Muscle layer of duodenum (tissue), 2 donors: ENCODE measurements around the gene HOXA9.

Source experiments
- H3K27ac ChIP-seq: one replicate; pipeline ENCODE4 v1.7.0; 2013; ENCODE audit warnings: mild to moderate bottlenecking, low read length
- H3K27me3 ChIP-seq: one replicate; pipeline ENCODE4 v1.7.0; 2013; ENCODE audit warnings: low read depth, mild to moderate bottlenecking, control low read depth, low read length
- H3K36me3 ChIP-seq, 2 donors: one replicate each; pipeline ENCODE4 v1.7.0; 2013; ENCODE audit warnings: low read length in 2 of 2, control low read depth in 1 of 2, mild to moderate bottlenecking in 1 of 2; ENCODE audit not compliant: insufficient read depth in 2 of 2, control insufficient read depth in 1 of 2
- H3K4me1 ChIP-seq, 2 donors: one replicate each; pipeline ENCODE4 v1.7.0; 2013; ENCODE audit warnings: low read length in 2 of 2, mild to moderate bottlenecking in 2 of 2, control low read depth in 1 of 2, moderate library complexity in 1 of 2; ENCODE audit not compliant: insufficient read depth in 2 of 2, control insufficient read depth in 1 of 2
- H3K4me3 ChIP-seq, 2 donors: one replicate each; pipeline ENCODE4 v1.7.0; 2013; ENCODE audit warnings: low read length in 2 of 2, low read depth in 1 of 2, mild to moderate bottlenecking in 1 of 2
- H3K9me3 ChIP-seq, 2 donors: one replicate each; pipeline ENCODE4 v1.7.0; 2013; ENCODE audit warnings: low read length in 2 of 2, control low read depth in 1 of 2, mild to moderate bottlenecking in 1 of 2; ENCODE audit not compliant: control insufficient read depth in 1 of 2
- donor health status: healthy.

HOXA9 gene

DNA sequence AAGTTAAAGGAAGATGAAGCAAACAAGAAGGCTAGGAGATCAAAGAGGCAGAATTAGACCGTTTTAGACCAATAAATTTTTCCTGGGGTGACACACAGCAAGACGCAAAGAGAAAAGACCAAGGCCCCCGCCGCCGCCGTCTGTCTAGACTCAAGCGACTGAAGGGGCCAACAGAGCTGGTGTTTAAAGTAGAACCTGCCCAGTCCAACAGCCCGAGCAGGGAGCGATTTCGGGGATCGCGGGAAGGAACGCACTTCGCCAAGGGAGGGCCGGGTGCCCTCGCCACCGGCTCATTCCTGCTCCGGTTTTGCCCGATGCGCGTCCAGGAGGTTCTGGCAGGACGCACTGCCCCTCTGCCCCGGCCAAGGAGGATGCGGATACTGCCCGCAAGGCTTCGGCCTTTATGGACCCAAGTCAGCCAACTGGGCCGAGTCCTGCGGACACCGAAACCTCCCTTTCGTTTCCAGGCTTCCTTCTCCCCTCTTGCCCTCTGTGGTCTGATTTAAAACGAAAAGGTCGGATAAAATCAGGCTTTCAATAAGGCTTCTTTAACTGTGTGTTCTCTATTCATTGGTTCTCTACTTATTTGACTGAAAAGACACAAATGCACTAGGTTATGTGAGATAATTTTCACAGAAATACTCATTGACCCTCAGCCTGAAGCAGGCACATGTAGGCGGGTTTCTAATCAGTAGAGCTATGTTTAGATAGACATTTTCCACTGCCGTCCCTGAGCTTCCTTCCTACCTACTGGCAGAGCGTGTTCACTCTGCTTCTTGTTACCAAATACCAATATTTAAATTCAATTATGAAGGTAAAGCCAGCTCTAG is 6.7 kb downstream of the HOXA9 start:
- no peaks in the 10 kb centered on the region for H3K36me3 ChIP-seq
- H3K4me1 ChIP-seq: peaks cover 0 to 40% of the 10 kb centered on the region in 2 donors
- H3K9me3 ChIP-seq: no peaks in the 10 kb centered on the region
- no peak overlapping the region for H3K4me3 ChIP-seq
- H3K27ac ChIP-seq: no peak overlapping the region
- peaks cover 80% of the 10 kb centered on the region for H3K27me3 ChIP-seq

DNA sequence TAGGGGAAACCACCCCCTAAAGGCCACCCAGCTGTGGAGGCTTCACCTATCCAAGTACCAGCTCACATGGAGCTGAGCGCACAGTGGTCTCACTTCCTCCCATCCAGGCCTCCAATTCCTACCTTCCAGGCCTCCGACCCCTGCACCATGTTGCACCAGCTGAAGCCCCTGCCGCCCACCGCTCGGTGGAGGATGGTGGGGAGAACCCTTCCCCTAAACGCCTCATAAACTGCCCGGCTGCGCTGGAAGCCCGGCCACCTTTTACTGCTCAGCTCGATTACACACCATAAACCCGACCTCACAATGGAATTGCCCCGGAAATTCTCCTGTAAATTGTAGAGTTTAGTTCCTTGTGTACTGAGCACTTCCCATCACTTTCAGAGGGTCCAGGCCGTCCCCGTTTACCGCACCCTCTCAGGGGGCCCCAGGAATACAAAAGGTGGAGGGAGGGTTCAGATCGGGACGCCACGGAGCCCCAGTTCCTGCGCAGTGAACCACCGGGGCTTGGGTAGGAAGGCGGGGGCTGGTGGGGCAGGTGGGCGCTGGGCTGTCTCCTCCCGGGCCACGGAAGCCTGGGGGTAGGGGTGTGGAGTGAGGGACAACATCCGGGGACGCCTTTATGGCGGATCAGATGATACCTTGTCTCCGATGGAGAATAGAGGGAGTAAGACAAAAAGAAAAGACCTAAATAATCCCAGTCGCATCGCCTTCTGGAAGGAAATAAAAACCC is 7.5 kb downstream of the HOXA9 start:
- Histone ChIP-seq H3K27ac (no peak overlapping the region), H3K9me3 (no peaks in the 10 kb centered on the region), H3K4me1 (peaks cover 0 to 41% of the 10 kb centered on the region in 2 donors), H3K36me3 (no peaks in the 10 kb centered on the region), H3K27me3 (peaks cover 84% of the 10 kb centered on the region), H3K4me3 (no peak overlapping the region)

DNA sequence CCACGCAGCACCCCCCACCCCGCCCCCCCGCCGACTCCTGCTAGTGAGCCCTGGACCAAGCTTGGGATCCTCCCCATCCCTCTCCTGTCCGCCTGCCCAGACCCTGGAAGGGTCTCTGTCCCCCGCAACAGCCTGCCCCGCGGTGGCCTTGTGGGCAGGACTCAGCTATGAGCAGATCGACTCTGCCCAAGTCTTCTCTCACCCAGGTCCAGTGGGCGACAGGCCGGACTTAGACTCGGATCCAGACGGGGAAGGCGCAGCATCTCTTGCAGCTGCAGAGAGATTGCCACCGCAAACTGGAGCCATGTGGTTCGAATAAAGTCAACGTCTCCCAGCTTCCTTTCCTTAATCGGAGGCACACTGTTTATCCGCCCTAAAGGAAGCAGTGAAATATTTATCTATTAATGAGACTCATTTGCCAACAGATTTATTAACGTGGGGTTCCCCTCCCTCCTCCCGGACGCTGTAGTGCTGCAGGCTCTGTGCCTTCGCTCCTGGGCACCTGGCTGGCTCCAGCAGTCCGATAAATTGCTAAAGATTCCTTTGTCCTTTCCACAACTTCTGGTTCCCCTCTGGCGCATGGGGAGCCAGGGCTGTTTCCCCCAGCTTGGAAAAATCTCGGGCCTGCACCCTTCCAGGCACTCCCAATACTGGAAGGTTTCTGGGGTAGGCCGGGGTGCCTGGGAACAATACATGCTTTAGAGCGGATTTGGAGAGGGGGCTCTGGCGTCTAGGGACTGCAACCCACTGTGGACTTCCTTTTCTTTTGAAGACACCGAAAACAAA is 8.2 kb downstream of the HOXA9 start:
- no peaks in the 10 kb centered on the region for H3K9me3 ChIP-seq
- H3K4me3 ChIP-seq: peak overlapping the region in 1 of 2 donors; percentile 61
- peaks cover 88% of the 10 kb centered on the region for H3K27me3 ChIP-seq
- no peaks in the 10 kb centered on the region for H3K36me3 ChIP-seq
- H3K4me1 ChIP-seq: peaks cover 0 to 49% of the 10 kb centered on the region in 2 donors
- H3K27ac ChIP-seq: no peak overlapping the region

DNA sequence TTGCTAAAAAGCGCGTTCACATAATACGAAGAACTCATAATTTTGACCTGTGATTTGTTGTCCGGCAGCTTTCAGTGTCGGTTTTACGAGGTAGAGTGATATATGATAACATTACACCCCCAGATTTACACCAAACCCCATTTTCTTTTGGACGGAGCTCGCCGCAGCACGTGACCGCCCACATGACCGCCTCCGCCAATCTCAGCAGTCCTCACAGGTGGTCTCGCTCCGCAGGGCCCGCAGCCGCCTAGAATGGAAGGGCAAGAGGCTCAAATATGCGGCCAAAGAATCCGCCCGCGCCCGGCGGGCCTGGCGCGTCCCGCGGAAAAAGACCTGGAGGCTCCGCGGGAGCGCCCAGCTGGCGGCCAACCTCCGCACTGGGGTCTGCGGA is 8.8 kb downstream of the HOXA9 start, which contains the start of gene HOXA7:
Gene HOXA7 (minus strand): TSS at position 168 of the 391 bp plus-strand sequence. CDS start 130 bp downstream, at position 38.
- Histone ChIP-seq H3K4me1 (peaks cover 0 to 52% of the 10 kb centered on the region in 2 donors), H3K9me3 (no peaks in the 10 kb centered on the region), H3K4me3 (peak within 1 kb of the TSS in 1 of 2 donors; percentile 61), H3K36me3 (no peaks in the 10 kb centered on the region), H3K27ac (no peak within 1 kb of the TSS), H3K27me3 (peaks cover 89% of the 10 kb centered on the region)

DNA sequence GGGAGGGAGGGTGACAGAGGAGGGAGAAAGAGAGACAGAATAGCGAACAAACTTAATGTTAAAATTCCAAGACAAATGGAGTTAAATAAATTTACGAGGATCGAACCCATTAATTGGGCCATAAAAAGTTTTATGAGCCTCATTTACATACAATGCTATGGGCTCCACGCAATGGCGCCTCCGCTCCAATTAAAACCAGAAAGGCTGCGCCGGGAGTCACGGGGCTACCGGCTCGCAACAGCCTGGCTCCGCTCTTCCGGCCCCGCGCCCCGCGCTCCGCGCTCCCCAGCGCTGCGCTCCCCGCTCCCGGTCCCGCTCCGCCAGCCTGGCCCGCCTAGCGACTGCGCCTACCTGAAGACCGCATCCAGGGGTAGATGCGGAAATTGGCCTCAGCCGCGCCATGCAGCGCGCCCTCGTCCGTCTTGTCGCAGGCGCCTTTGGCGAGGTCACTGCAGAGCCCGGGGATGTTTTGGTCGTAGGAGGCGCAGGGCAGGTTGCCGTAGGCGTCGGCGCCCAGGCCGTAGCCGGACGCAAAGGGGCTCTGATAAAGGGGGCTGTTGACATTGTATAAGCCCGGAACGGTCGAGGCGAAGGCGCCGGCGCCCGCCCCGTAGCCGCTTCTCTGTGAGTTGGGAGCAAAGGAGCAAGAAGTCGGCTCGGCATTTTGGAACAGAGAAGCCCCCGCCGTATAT is 9.4 kb downstream of the HOXA9 start:
- no peaks in the 10 kb centered on the region for H3K9me3 ChIP-seq
- H3K27ac ChIP-seq: no peak overlapping the region
- H3K36me3 ChIP-seq: no peaks in the 10 kb centered on the region
- H3K27me3 ChIP-seq: peaks cover 95% of the 10 kb centered on the region
- H3K4me1 ChIP-seq: peaks cover 0 to 52% of the 10 kb centered on the region in 2 donors
- H3K4me3 ChIP-seq: peak overlapping the region in 1 of 2 donors; percentile 61

DNA sequence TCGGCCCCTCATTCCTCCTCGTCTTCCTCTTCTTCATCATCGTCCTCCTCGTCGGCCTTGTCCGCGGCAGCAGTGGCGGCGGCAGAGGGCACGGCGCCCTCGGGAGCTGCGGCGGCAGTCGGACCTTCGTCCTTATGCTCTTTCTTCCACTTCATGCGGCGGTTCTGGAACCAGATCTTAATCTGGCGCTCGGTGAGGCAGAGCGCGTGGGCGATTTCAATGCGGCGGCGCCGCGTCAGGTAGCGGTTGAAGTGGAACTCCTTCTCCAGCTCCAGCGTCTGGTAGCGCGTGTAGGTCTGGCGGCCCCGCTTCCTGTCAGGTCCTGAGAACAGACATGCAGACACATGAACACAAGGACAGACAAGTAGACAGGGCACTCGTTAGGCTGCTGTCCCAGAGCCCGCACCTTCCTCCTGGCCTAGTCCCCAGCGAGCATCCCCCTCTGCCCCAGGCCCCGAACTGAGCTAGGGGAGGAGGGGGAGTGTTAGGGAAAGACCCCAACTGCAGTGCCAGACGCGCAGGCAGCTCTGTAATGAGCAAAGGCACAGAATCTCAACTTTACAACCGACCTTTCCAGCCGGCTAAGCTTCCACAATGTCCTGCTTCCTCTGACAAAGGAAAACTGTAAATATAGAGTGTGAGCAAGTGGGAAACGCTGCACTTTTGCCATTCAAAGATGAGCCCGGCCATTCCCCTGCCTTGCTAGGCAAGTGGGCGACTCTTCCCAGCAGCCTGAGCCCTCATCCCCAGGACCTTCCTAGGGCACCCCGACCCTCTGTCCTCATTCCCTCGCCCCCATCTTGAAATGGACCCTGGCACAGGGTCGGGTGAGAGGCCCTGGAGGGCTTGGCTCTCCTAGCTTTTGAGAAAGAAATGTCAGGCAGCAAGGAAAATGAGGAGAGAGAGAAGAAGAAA is 10.2 kb downstream of the HOXA9 start:
- H3K36me3 ChIP-seq: no peaks in the 10 kb centered on the region
- H3K27me3 ChIP-seq: peaks cover 94% of the 10 kb centered on the region
- H3K9me3 ChIP-seq: no peaks in the 10 kb centered on the region
- H3K4me1 ChIP-seq: peaks cover 0 to 52% of the 10 kb centered on the region in 2 donors
- no peak overlapping the region for H3K27ac ChIP-seq
- H3K4me3 ChIP-seq: peak overlapping the region in 1 of 2 donors; percentile 61

DNA sequence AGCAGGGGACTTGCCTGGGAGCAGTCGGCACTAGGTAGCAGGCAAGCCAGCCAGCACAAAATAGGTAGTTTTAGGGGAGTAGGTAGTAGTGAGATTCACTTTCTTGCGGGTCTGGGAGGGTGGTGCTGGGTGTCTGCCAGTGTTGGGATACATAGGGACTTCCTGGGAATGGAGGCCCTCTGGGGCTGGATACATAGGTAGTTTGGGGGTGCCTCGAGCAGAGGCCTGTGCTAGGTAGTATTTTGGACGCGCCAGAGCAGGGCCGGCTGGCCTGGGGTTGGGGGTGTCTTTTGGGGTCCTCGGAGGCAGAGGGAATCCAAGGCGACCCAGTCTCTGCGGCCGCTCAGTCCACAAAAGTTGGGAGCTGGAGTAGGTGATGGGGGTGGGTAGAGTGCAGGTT is 11.0 kb downstream of the HOXA9 start:
- Histone ChIP-seq H3K4me3 (no peak overlapping the region), H3K4me1 (peaks cover 0 to 50% of the 10 kb centered on the region in 2 donors), H3K27me3 (peaks cover 91% of the 10 kb centered on the region), H3K27ac (no peak overlapping the region), H3K9me3 (no peaks in the 10 kb centered on the region), H3K36me3 (no peaks in the 10 kb centered on the region)

DNA sequence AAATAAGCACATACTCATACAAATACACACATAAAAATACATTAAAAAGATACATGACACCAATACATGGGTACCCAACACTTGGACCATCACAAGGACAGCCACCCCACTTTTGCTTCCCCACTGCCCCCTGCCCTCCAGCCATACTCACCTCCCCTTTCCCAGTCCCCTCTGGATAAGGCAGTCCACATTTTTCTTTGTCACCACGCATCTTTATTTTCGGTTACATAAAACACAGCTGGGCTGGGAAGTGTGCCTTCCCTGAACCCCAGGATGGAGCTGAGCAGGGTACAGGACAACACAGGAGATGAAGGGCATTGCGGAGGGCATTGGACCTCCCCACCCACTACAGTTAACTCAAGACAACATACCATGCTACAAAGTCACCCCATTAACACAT is 11.8 kb downstream of the HOXA9 start:
- Histone ChIP-seq H3K27ac (no peak overlapping the region), H3K36me3 (no peaks in the 10 kb centered on the region), H3K9me3 (no peaks in the 10 kb centered on the region), H3K4me3 (no peak overlapping the region), H3K4me1 (peaks cover 0 to 50% of the 10 kb centered on the region in 2 donors), H3K27me3 (peaks cover 91% of the 10 kb centered on the region)

DNA sequence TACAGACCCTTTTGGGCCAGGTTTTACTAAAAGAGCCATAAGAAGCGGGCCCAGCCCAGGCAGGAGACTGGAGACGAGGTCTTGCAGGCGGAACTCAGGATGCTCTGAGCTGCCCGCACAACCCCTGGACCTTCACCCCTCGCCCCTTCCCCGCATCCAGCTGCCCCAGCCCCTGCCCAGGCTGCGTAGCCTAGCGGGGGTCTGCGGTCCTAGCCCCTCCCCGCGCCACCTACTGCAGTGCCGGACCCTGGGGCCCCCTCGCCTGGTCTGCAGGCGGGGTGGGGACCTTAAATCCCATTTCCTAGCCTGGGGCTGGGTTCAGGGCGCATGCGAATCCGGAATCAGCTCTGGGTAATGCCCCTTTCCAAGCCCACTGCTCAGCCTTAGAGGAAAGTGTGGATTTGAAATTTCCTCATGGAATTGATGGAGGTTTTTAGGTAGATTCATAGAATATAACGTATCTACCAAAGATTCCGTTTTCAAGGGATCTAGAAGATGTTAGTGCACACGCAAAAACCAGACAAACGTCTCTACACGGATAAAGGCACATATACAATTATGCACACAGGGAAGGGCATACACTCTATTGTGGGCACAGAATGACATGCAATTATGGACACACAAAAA is 12.4 kb downstream of the HOXA9 start:
- peaks cover 0 to 50% of the 10 kb centered on the region in 2 donors for H3K4me1 ChIP-seq
- H3K9me3 ChIP-seq: no peaks in the 10 kb centered on the region
- H3K4me3 ChIP-seq: peak overlapping the region; percentile 30 to 60
- H3K36me3 ChIP-seq: no peaks in the 10 kb centered on the region
- H3K27me3 ChIP-seq: peaks cover 91% of the 10 kb centered on the region
- no peak overlapping the region for H3K27ac ChIP-seq
